T-helper 17 cell (primary cell): ENCODE results near the gene DYNLT3. TPM values are rescaled to one million over a fixed set of nuclear protein-coding genes. Genes with fewer than 3 reads are reported as not detected.

Experiments used
- ATAC-seq: fragments of 150-1000 bp; cut with Tn5 transposase; 2 replicates; pipeline ENCODE4 v1.10.0; 2021; ENCODE audit warnings: mild to moderate bottlenecking, moderate library complexity
- DNase-seq, 3 donors: peaks; one replicate each; pipeline versions ENCODE4 v3.0.0 to v3.0.0-alpha.2; 2020 to 2021
- H3K9me3 ChIP-seq: one replicate; pipeline ENCODE4 v1.7.0; 2013; ENCODE audit warnings: low read length, mild to moderate bottlenecking; ENCODE audit not compliant: control insufficient read depth, poor library complexity, severe bottlenecking
- H3K27ac Mint-ChIP-seq: one replicate; pipeline ENCODE4 v1.8.0; 2022; ENCODE audit warnings: mild to moderate bottlenecking, moderate library complexity, mixed read lengths
- H3K27me3 Mint-ChIP-seq: one replicate; pipeline ENCODE4 v1.8.0; 2022; ENCODE audit warnings: mixed read lengths
- H3K36me3 Mint-ChIP-seq: one replicate; pipeline ENCODE4 v1.8.0; 2022; ENCODE audit warnings: low read depth, mixed read lengths
- H3K4me1 Mint-ChIP-seq: one replicate; pipeline ENCODE4 v1.8.0; 2022; ENCODE audit warnings: mild to moderate bottlenecking, mixed read lengths
- H3K4me3 Mint-ChIP-seq: one replicate; pipeline ENCODE4 v1.8.0; 2022; ENCODE audit warnings: mild to moderate bottlenecking, moderate library complexity, mixed read lengths
- total RNA-seq, 4 donors: library from RNA in 2 of 4; stranded (reverse) in 2 of 4; gene quantifications; one replicate each; pipeline ENCODE4 v1.2.3 and lab custom pipeline; 2022 to 2026

Gene DYNLT3
- total RNA-seq, 2 donors from 2014 or later = 40.2 to 40.3 TPM

GRCh38 chrX:37799936-37800335 lies 47.4 kb downstream of the DYNLT3 start:
- no peak for DNase-seq
- Mint-ChIP-seq H3K36me3 (no peaks in the 10 kb centered on the region), H3K27ac (no peak overlapping the region), H3K27me3 (no peaks in the 10 kb centered on the region), H3K4me1 (peaks cover 3% of the 10 kb centered on the region), H3K4me3 (no peak overlapping the region)
- ATAC-seq = no peak
- H3K9me3 ChIP-seq = no peaks in the 10 kb centered on the region

DNA sequence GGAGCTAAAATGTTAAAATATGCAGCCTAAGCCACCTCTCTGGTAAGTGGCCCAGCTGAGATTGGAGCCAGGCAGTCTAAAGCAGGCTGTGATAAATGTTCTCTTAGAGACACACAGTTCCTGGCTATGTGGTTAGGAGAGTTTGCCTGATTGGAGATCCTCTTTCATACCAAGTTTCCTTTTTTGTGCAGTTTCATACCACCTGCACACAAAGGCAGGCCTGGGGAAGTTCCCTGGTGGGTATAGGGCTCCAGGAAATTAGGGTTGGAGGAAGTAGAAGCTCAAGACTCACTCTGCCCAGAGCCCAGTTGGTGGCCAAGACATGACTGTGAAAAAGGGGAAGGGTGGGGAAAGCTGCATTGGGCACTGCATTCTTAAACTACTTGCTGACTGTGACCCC lies 50.6 kb downstream of the DYNLT3 start:
- Mint-ChIP-seq H3K4me1 (peaks cover 3% of the 10 kb centered on the region), H3K4me3 (no peak overlapping the region), H3K27me3 (no peaks in the 10 kb centered on the region), H3K27ac (no peak overlapping the region), H3K36me3 (no peaks in the 10 kb centered on the region)
- ATAC-seq = peak; percentile 63
- DNase-seq = no peak
- no peaks in the 10 kb centered on the region for H3K9me3 ChIP-seq

GRCh38 chrX:37796310-37796709 lies 51.1 kb downstream of the DYNLT3 start:
- H3K4me1 Mint-ChIP-seq = peaks cover 3% of the 10 kb centered on the region
- ATAC-seq (no peak), DNase-seq (no peak)
- no peak overlapping the region for H3K27ac Mint-ChIP-seq
- no peaks in the 10 kb centered on the region for H3K36me3 Mint-ChIP-seq
- no peaks in the 10 kb centered on the region for H3K27me3 Mint-ChIP-seq
- no peaks in the 10 kb centered on the region for H3K9me3 ChIP-seq
- H3K4me3 Mint-ChIP-seq = no peak overlapping the region

Other genes with a start within 250 kb of the DYNLT3 start
- gene XK, start 161.8 kb downstream of the DYNLT3 start, total RNA-seq = 10 to 100 TPM in 1 of 2 donors, under 1 TPM in 1; 0.32 to 11.3 TPM
- gene CYBB, start 67.5 kb downstream of the DYNLT3 start, total RNA-seq = 10 to 100 TPM in 1 of 2 donors, 1 to 10 TPM in 1; 2.3 to 15.5 TPM
- not detected for gene SYTL5, start 159.0 kb upstream of the DYNLT3 start, total RNA-seq